Activated CD8-positive, alpha-beta memory T cell treated with anti-CD3 and anti-CD28 coated beads for 24 hours (primary cell): Measurements from ENCODE around the gene FHOD3.
A peak's percentile ranks its signal among the peaks of the same experiment; 100 is the strongest.
"Not testable (repeated sequence)": the region's sequence is repeated elsewhere in the genome, so short reads cannot be mapped to it uniquely, and the experiment has no call there.

Experiments used
- DNase-seq: peaks from one replicate; pipeline ENCODE4 v3.0.0-alpha.2; 2020

FHOD3 gene

GRCh38 chr18:36680042-36680441, 382.5 kb downstream of the FHOD3 start:
- DNase-seq = no peak

DNA sequence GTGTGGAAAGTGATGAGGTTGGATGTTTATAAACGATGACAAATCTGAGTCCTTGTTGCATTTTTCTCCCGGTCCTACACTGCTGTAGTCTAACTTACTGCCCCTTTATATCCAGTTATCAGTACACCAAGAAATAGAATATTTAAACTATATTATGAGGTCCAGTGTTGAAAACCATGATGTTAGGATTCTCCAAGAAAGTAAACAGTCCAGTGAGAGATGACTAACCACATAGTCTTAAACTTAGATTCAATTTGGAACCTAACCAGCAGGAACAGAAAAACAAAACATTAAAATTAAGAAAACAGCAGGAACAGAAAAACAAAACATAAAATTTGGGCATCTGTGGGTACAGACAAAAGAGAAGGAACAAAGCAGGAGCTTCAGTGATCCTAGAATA, 388.1 kb downstream of the FHOD3 start:
- DNase-seq = no peak

DNA sequence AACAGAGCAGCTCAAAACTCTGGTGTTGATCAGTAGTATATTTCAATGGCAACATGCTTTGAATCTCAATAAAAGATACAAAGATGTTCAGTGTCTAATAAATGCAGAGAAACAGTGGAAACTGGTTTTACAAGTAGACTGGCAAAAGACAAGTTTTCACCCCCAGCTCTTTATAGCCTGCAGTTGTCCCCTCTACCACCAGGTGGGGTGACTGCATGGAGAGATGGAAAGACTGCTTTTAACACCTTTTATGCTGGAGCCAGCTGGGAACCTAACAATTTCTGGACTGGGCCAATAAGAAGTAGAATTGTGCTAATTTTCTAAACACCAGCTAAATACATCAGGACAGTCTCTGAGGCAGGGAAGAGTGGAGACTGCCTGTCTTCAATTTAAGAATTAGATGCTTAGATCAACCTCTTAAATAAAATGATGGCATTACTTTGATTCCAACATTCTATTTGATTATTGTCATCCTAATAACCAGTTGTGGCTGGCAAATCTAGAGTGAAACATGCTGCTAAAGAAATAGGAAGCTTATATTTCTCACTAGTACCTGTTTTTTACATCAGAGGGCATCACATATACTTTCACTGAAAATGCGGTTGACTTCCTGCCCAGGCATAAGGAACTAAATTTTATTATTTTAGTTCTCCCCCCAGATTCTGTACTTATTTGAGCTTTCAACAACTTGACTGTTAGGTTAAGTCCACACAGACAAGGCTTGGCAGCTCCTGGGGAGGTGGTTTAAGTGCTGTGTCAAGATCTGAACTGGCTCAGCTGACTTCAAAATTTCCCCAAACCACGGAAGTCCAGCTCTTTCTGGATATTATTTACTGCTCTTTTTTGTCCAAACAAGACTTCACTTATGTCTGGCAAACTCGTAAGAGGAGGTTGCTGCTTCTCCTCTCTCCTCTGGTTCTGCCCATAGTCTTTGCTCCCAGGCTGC, 390.8 kb downstream of the FHOD3 start:
- DNase-seq = peak; percentile 65

DNA sequence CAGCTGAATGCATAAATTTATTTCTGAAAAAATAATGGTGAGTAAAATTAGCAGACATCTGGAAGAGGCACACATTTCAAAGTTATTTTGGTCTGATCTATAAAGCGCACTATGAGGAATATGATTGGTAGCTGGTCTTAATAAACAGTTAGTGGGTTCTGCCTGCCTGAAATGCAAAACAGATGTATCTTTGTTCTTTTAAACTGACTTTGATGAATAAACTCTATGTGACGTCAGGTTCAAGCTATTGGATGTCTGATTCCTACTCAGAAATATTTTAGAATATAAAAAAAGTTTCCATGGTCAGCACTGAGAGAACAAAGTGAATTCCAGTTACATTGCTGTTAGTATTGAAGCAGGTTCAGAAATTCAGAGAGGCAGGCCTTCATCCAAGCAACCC, 394.9 kb downstream of the FHOD3 start:
- no peak for DNase-seq

DNA sequence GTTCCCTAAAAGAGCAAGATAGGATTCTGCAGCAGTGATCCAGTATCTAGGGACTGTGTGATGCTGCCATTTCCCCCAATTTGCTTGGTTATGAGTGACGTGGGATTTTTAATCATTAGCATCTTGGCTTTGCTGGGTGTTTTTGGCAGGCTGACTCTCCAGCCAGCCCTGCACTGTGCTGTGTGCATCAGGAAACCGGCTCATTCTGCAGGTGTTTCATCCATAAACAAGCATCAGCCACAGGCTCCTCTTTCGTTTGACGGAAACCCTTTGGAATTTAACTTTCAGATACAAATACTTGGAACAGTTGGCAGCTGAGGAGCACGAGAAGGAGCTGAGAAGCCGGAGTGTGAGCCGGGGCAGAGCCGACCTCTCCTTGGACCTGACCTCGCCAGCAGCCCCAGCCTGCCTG, 395.4 kb downstream of the FHOD3 start:
- no peak for DNase-seq

GRCh38 chr18:36693931-36694620, 396.6 kb downstream of the FHOD3 start:
- DNase-seq = no peak

DNA sequence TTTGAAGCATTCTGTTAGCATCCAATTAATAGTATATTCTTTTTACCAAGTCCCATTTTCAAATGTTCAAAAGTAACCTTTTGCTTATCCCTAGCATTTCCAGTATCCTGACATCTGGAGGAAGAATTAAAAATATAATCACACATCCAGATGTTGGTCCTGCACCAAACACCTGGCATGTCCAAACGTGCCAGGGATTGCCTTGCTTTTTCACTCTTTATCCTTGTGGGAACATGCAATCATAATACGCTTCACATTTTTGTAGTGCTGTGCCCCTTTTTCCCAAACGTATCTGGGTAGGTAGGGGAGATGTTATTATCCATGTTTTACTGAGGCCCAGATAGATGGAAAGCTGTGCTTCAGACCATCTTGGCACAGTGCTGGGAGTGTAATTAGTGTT, 398.3 kb downstream of the FHOD3 start:
- no peak for DNase-seq

DNA sequence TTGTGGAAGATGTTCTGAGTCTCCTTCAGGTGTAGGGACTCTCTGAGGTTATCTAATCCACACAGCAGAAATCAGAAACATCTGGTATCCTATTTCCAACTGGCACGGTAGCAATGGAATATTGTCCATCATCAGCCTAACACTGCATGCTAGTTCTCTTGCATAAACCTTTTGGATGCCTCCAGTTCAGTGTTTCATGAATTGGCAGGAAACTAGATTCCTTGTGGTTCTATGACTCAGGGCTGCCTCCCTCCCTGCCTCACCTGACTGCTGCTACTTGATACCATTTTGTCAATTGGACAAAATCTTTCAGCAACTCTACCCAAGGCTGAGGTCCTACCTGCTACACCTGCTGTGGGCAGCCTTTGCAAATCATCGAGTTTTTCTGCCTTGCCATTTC, 400.4 kb downstream of the FHOD3 start:
- no peak for DNase-seq

DNA sequence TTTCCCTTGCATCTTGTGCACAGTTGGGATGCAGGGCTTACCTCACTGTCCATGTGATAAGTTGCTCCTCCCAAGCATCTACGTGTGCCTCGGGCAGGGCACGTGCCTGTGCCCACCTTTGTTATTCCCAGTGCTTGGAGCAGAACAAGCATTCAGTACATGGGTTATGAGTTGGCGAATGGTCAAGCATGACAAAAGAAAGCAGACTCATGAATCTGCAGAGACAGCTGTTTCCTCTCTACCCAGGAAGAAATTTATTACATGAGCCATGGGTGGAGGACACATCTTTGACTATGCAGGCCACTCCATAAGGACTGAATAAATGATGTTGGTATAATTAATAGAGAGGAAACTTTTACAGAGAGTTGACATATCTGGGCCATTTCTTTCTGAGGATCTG, 403.4 kb downstream of the FHOD3 start:
- no peak for DNase-seq

- DNase-seq = no peak
These were observed 405.0 kb downstream of the FHOD3 start for GRCh38 chr18:36702401-36703013.

GRCh38 chr18:36704156-36704555, 406.6 kb downstream of the FHOD3 start:
- no peak for DNase-seq

DNA sequence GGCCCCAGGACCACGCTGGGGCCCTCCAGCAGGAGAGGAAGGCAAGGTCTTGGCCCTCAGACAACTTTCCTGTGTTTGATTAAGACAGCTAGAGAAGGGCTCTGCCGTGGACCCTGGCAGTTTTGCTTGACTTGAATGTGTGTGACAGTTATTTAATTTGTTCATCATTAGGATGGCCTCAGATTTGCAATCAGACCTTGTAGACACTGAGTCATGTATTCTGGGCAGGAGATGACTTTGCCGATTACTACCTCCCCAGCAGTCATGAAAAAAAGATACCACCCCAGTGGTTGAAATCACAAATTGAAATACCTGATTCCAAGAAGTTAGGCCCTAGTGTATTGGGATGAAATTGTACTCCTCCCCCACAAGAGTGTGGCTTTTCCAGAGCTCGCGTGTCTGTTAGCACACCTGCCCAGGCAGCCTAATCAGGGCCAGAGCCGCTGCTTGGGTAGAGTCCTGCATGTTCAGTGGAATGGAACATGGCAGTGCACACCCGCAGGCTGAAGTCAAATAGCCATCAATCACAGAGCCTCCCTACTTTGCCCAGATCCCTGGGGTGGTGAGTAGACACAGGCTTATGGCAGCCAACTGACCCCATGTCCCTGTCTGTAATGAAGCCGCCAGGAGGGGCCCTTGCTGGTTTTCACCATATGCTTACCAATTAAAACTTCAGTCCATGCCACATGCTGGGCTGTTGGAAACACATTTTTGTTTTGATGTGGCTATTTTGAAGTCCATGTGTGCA, 408.8 kb downstream of the FHOD3 start:
- DNase-seq = no peak

DNA sequence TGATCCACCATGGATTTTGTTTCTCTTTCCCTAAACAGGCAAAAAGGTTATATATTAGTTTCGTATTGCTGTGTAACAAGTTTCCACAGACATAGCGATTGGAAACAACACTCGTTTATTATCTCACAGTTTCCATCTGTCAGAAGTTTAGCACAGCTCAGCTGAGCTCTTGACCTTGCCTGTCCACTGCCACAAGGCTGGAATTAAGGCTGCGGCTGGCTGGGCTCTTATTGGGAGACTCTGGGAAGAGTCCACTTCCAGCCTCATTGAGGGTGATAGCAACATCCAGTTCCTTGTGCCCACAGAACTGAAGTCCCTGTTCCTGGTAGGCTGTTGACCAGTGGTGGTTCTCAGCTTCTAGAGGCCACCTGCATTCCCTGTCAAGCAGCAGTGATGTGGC, 410.9 kb downstream of the FHOD3 start:
- DNase-seq = no peak

DNA sequence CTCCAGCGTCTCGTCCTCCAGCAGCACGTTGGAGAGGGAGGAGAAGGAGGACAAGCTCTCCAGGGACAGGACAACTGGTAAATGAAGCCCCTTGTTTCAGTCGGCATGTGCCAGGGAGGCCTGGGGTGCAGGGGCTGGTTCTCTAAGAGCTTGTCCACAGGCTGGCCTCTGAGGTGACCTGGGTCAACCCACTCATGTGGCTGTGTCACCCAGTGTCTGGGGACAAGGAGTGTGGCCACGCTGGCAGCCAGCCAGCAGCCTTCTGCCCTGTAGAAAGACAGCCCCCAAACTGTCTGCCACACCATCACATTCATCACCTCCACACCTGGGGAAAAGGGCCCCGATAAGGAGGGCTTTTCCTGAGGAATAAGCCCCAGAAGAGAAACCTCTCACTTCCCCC, 411.8 kb downstream of the FHOD3 start:
- no peak for DNase-seq

- no peak for DNase-seq
These were observed 413.7 kb downstream of the FHOD3 start for GRCh38 chr18:36711014-36711725.

- no peak for DNase-seq
These were observed 414.4 kb downstream of the FHOD3 start for GRCh38 chr18:36711813-36712444.

- no peak for DNase-seq
These were observed 417.0 kb downstream of the FHOD3 start for GRCh38 chr18:36714476-36714875.

GRCh38 chr18:36717422-36718110, 420.1 kb downstream of the FHOD3 start:
- DNase-seq = no peak

DNA sequence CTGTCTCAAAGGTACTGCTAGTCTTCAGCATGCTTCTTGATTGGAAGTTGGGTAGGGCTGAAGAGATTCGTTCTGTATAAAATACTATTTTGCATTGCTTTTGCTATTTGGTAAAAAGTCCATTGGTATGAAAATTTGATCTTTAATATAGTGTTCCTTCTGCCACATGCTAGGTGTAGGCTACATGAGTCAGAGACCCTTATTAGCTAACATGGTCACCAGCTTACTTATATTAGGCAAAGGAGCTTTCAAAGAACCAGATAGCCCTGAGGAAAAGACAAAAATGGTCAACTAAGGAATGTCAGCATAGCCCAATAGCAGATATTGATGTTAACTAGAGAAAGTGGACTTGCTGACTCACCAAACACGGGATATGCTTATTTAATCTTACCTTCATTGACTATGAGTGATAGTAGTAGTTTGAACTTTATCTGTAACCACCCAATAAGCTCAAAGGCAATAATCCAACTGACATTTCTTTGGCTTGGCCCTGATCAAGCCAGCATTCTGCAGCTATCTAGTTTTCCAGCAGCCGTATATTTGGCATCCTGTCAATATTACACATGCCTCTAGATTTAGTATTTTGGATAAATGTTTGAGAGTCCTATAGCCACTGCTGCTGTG, 421.3 kb downstream of the FHOD3 start:
- DNase-seq = no peak

DNA sequence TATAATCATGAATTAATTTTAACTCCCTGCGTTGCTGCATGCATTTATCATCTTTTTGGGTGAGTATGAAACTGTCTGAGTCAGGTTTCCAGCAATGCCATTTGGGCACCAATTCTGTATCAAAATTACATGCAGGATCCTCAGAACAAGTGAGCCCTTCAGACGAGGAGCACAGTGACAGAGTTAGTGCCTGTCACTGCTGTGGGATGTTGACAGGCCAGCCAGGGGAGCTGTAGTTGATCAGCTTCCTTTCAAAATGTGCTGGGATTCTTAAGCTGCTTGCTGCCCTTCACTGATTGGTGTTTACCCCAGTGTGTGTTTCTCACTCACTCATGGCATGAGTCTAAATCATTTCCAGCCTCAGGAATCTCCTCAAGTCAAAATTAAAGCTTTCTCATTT, 422.1 kb downstream of the FHOD3 start:
- DNase-seq = no peak

- DNase-seq = not testable (repeated sequence)
These were observed 423.8 kb downstream of the FHOD3 start for GRCh38 chr18:36721351-36721750.
